ENCODE measurements around the gene RMND5B. TPM values are rescaled to one million over a fixed set of nuclear protein-coding genes. Genes with fewer than 3 reads are reported as not detected.

Gene RMND5B
- total and polyA plus RNA-seq, 4 donors = 24.4 to 46.1 (median 36.1) TPM

GRCh38 chr5:178192787-178193186 lies 62.0 kb downstream of the RMND5B start:
- H3K9me3 ChIP-seq (ENCODE audit: control insufficient read depth in 4 of 4, insufficient read depth in 3 of 4, low read length in 3 of 4) = no peaks in the 10 kb centered on the region
- ATAC-seq (ENCODE audit: insufficient read depth, low FRiP score) (no peak), DNase-seq (no peak)
- TF ChIP-seq CTCF (IDR thresholded peaks at IDR 0.05; ENCODE audit: control extremely low read depth, extremely low read depth) = no peak
- H3K36me3 ChIP-seq (ENCODE audit: control insufficient read depth in 4 of 4, insufficient read depth in 4 of 4, low read length in 4 of 4) = no peaks in the 10 kb centered on the region
- no peak overlapping the region for H3K9ac ChIP-seq (ENCODE audit: insufficient read depth in 1 of 2, low read length in 2 of 2)
- no peak overlapping the region for H3K27ac ChIP-seq (ENCODE audit: low read depth in 1 of 2, low read length in 1 of 2)
- 91 to 97% methylated on average over 7 of the region's 7 CpGs for WGBS, 2 donors
- H3K27me3 ChIP-seq (ENCODE audit: control insufficient read depth in 3 of 3, insufficient read depth in 3 of 3, low read length in 2 of 3) = no peaks in the 10 kb centered on the region
- no peak overlapping the region for H3K4me3 ChIP-seq
- H3K4me1 ChIP-seq (ENCODE audit: control insufficient read depth in 5 of 5, insufficient read depth in 5 of 5, low read length in 5 of 5) = no peaks in the 10 kb centered on the region

- Histone ChIP-seq H3K27me3 (ENCODE audit: control insufficient read depth in 3 of 3, insufficient read depth in 3 of 3, low read length in 2 of 3) (no peaks in the 10 kb centered on the region), H3K36me3 (ENCODE audit: control insufficient read depth in 4 of 4, insufficient read depth in 4 of 4, low read length in 4 of 4) (no peaks in the 10 kb centered on the region), H3K4me1 (ENCODE audit: control insufficient read depth in 5 of 5, insufficient read depth in 5 of 5, low read length in 5 of 5) (no peaks in the 10 kb centered on the region), H3K9ac (ENCODE audit: insufficient read depth in 1 of 2, low read length in 2 of 2) (no peak overlapping the region), H3K9me3 (ENCODE audit: control insufficient read depth in 4 of 4, insufficient read depth in 3 of 4, low read length in 3 of 4) (no peaks in the 10 kb centered on the region), H3K4me3 (no peak overlapping the region), H3K27ac (ENCODE audit: low read depth in 1 of 2, low read length in 1 of 2) (no peak overlapping the region)
- TF ChIP-seq CTCF (IDR thresholded peaks at IDR 0.05; ENCODE audit: control extremely low read depth, extremely low read depth) = no peak
- no peak for DNase-seq
- no peak for ATAC-seq (ENCODE audit: insufficient read depth, low FRiP score)
- WGBS, 2 donors = 57 to 62% methylated on average over 8 of the region's 8 CpGs
Observed at GRCh38 chr5:178193251-178193809, 62.5 kb downstream of the RMND5B start.

- H3K4me1 ChIP-seq (ENCODE audit: control insufficient read depth in 5 of 5, insufficient read depth in 5 of 5, low read length in 5 of 5) = no peaks in the 10 kb centered on the region
- no peak overlapping the region for H3K9ac ChIP-seq (ENCODE audit: insufficient read depth in 1 of 2, low read length in 2 of 2)
- TF ChIP-seq CTCF (IDR thresholded peaks at IDR 0.05; ENCODE audit: control extremely low read depth, extremely low read depth) = no peak
- no peaks in the 10 kb centered on the region for H3K9me3 ChIP-seq (ENCODE audit: control insufficient read depth in 4 of 4, insufficient read depth in 3 of 4, low read length in 3 of 4)
- ATAC-seq (ENCODE audit: insufficient read depth, low FRiP score) = no peak
- no peaks in the 10 kb centered on the region for H3K36me3 ChIP-seq (ENCODE audit: control insufficient read depth in 4 of 4, insufficient read depth in 4 of 4, low read length in 4 of 4)
- no peak overlapping the region for H3K27ac ChIP-seq (ENCODE audit: low read depth in 1 of 2, low read length in 1 of 2)
- H3K27me3 ChIP-seq (ENCODE audit: control insufficient read depth in 3 of 3, insufficient read depth in 3 of 3, low read length in 2 of 3) = no peaks in the 10 kb centered on the region
- WGBS, 2 donors = 12 to 25% methylated on average over 7 of the region's 7 CpGs
- H3K4me3 ChIP-seq = no peak overlapping the region
- DNase-seq = no peak
Observed at GRCh38 chr5:178194026-178194425, 63.2 kb downstream of the RMND5B start.

- Histone ChIP-seq H3K4me3 (no peak overlapping the region), H3K4me1 (ENCODE audit: control insufficient read depth in 5 of 5, insufficient read depth in 5 of 5, low read length in 5 of 5) (no peaks in the 10 kb centered on the region), H3K9ac (ENCODE audit: insufficient read depth in 1 of 2, low read length in 2 of 2) (no peak overlapping the region), H3K27me3 (ENCODE audit: control insufficient read depth in 3 of 3, insufficient read depth in 3 of 3, low read length in 2 of 3) (no peaks in the 10 kb centered on the region), H3K36me3 (ENCODE audit: control insufficient read depth in 4 of 4, insufficient read depth in 4 of 4, low read length in 4 of 4) (no peaks in the 10 kb centered on the region), H3K27ac (ENCODE audit: low read depth in 1 of 2, low read length in 1 of 2) (no peak overlapping the region), H3K9me3 (ENCODE audit: control insufficient read depth in 4 of 4, insufficient read depth in 3 of 4, low read length in 3 of 4) (no peaks in the 10 kb centered on the region)
- TF ChIP-seq CTCF (IDR thresholded peaks at IDR 0.05; ENCODE audit: control extremely low read depth, extremely low read depth) = no peak
- DNase-seq (no peak), ATAC-seq (ENCODE audit: insufficient read depth, low FRiP score) (no peak)
- WGBS, 2 donors = 83 to 88% methylated on average over 7 of the region's 7 CpGs
Observed at GRCh38 chr5:178196281-178196812, 65.5 kb downstream of the RMND5B start.

All from lung (tissue), 12 donors.